ENCODE results near the gene CFAP61. TPM values are rescaled to one million over a fixed set of nuclear protein-coding genes. Genes with fewer than 3 reads are reported as not detected.

The CFAP61 gene
- total RNA-seq, 1 donor from 2014 or later: not detected

DNA sequence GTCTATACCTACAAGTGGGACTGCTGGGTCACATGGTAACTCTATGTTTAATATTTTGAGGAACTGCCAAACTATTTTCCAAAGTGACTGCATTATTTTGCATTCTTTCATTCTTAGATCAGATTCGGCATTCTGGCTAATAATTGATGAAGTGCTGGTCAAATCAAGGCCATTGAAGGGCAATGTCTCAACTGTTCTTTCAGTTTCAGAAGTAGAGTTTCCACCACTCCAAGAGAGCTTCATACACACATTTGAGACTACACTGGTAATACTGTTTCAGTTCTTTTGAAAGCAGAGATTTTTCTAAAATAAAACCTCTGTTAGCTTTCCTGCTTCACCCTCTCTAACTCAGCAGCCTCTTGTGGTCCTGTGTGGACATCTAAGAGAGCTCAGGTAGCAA is 154.5 kb downstream of the CFAP61 start:
- Histone ChIP-seq H3K27ac (no peak overlapping the region), H3K4me3 (no peak overlapping the region), H3K9me3 (no peaks in the 10 kb centered on the region), H3K27me3 (no peaks in the 10 kb centered on the region), H3K4me1 (no peaks in the 10 kb centered on the region), H3K36me3 (no peaks in the 10 kb centered on the region)
- TF ChIP-seq CTCF (IDR thresholded peaks at IDR 0.05): no peak
- intact Hi-C loops (cut with DNase I): no loop called here
- DNase-seq (ENCODE audit: low spot score in 2 of 2): no peak

DNA sequence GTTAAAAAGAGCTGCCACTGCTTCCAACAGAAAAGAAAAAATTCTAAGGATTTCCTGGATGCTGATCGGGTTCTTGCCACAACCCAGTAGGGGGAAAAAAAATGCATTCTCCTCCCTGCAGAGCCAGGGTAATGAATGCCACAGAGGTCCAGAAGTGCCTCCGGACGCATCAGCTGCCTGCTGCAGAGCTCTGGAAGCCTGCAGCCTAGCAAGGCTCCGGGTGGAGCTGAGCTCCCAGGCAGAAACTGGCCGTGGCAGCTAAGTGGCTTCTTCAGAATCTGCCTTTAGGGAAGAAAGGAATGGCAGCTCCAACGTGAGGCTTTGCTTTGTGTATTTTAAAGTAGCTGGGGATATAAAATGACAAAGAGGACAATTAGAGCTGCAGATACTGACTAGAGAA is 155.0 kb downstream of the CFAP61 start:
- no peaks in the 10 kb centered on the region for H3K9me3 ChIP-seq
- TF ChIP-seq CTCF (IDR thresholded peaks at IDR 0.05): no peak
- intact Hi-C loops (cut with DNase I): no loop called here
- H3K27me3 ChIP-seq: no peaks in the 10 kb centered on the region
- no peak overlapping the region for H3K27ac ChIP-seq
- no peak for DNase-seq (ENCODE audit: low spot score in 2 of 2)
- no peak overlapping the region for H3K4me3 ChIP-seq
- H3K36me3 ChIP-seq: no peaks in the 10 kb centered on the region
- no peaks in the 10 kb centered on the region for H3K4me1 ChIP-seq

- DNase-seq (ENCODE audit: low spot score in 2 of 2): no peak
- Histone ChIP-seq H3K27me3 (no peaks in the 10 kb centered on the region), H3K9me3 (no peaks in the 10 kb centered on the region), H3K27ac (no peak overlapping the region), H3K4me3 (no peak overlapping the region), H3K36me3 (no peaks in the 10 kb centered on the region), H3K4me1 (no peaks in the 10 kb centered on the region)
- intact Hi-C loops (cut with DNase I): no loop called here
- no peak for TF ChIP-seq CTCF (IDR thresholded peaks at IDR 0.05)
Observed at GRCh38 chr20:20207872-20208271, 155.5 kb downstream of the CFAP61 start.

- H3K27me3 ChIP-seq: no peaks in the 10 kb centered on the region
- no peaks in the 10 kb centered on the region for H3K4me1 ChIP-seq
- H3K27ac ChIP-seq: no peak overlapping the region
- H3K9me3 ChIP-seq: no peaks in the 10 kb centered on the region
- TF ChIP-seq CTCF (IDR thresholded peaks at IDR 0.05): no peak
- intact Hi-C loops (cut with DNase I): no loop called here
- H3K4me3 ChIP-seq: no peak overlapping the region
- DNase-seq (ENCODE audit: low spot score in 2 of 2): no peak
- H3K36me3 ChIP-seq: no peaks in the 10 kb centered on the region
Observed at GRCh38 chr20:20209684-20210083, 157.4 kb downstream of the CFAP61 start.

- Histone ChIP-seq H3K9me3 (no peaks in the 10 kb centered on the region), H3K4me1 (no peaks in the 10 kb centered on the region), H3K4me3 (no peak overlapping the region), H3K27me3 (no peaks in the 10 kb centered on the region), H3K27ac (no peak overlapping the region), H3K36me3 (no peaks in the 10 kb centered on the region)
- DNase-seq (ENCODE audit: low spot score in 2 of 2): no peak
- intact Hi-C loops (cut with DNase I): no loop called here
- TF ChIP-seq CTCF (IDR thresholded peaks at IDR 0.05): no peak
Observed at GRCh38 chr20:20210327-20210726, 158.0 kb downstream of the CFAP61 start.

GRCh38 chr20:20210943-20211273 is 158.6 kb downstream of the CFAP61 start:
- no peak for TF ChIP-seq CTCF (IDR thresholded peaks at IDR 0.05)
- no peak overlapping the region for H3K4me3 ChIP-seq
- intact Hi-C loops (cut with DNase I): no loop called here
- no peaks in the 10 kb centered on the region for H3K27me3 ChIP-seq
- H3K4me1 ChIP-seq: no peaks in the 10 kb centered on the region
- H3K9me3 ChIP-seq: no peaks in the 10 kb centered on the region
- H3K27ac ChIP-seq: no peak overlapping the region
- no peak for DNase-seq (ENCODE audit: low spot score in 2 of 2)
- no peaks in the 10 kb centered on the region for H3K36me3 ChIP-seq

Measured in ascending aorta (tissue), 2 donors.